Transverse colon (tissue), 3 donors: Measurements from ENCODE around the gene MCUB.

Experiments used
- POLR2A ChIP-seq: fragments of 450-650 bp; IDR thresholded peaks from one replicate; pipeline ENCODE4 v1.6.1; 2016; ENCODE audit warnings: antibody characterized with exemption, mild to moderate bottlenecking, moderate library complexity
- TF ChIP-seq, protein P1 (sequence below), 5 experiments: fragments of 200-600 bp in 3 of 5; fragments of 450-650 bp in 2 of 5; sonication (generic) in 3 of 5; IDR thresholded peaks; 1 replicate in 2 of 5; 2 replicates in 3 of 5; pipeline ENCODE4 v1.5.1; 2016 to 2017; ENCODE audit warnings: antibody characterized with exemption in 5 of 5, inconsistent platforms in 3 of 5, mild to moderate bottlenecking in 2 of 5, moderate library complexity in 1 of 5

DNA sequence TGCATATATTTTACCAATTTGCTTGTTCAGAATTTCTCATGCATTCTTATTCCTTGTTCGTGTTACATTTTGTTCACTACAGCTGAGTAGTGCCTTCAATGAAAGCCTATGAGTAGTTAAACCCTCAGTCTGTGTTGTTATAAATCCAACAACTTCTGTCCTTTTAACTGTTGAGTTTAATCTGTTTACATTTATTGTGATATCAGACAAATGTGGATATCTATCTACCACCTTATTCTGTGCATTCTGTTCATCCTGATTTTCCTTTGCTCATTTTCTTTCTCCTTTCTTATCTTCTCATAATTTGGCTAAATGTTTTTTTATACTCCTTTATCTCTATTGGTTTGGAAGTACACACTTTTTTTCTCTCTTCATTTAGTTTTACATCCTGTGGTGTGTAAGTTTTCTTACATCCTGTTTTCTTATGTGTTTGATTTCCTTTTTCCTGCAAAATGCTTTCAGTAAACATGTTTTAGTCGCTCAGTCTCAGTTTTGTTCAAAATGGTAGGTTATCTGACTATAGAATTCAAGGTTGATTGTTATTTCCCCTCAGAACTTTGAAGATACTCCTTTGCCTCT, 89.0 kb downstream of the MCUB start:
- TF ChIP-seq, protein P1, sequence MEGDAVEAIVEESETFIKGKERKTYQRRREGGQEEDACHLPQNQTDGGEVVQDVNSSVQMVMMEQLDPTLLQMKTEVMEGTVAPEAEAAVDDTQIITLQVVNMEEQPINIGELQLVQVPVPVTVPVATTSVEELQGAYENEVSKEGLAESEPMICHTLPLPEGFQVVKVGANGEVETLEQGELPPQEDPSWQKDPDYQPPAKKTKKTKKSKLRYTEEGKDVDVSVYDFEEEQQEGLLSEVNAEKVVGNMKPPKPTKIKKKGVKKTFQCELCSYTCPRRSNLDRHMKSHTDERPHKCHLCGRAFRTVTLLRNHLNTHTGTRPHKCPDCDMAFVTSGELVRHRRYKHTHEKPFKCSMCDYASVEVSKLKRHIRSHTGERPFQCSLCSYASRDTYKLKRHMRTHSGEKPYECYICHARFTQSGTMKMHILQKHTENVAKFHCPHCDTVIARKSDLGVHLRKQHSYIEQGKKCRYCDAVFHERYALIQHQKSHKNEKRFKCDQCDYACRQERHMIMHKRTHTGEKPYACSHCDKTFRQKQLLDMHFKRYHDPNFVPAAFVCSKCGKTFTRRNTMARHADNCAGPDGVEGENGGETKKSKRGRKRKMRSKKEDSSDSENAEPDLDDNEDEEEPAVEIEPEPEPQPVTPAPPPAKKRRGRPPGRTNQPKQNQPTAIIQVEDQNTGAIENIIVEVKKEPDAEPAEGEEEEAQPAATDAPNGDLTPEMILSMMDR (IDR thresholded peaks at IDR 0.05) = no peak
- no peak for TF ChIP-seq POLR2A
